RWPE2 (cell line): ENCODE data around the gene ARFGAP2.

Source experiments
- ATAC-seq: fragments of 200-7000 bp; cut with Tn5 transposase; 3 replicates; pipeline ENCODE4 v1.9.1; 2021; ENCODE audit warnings: low read depth
- DNase-seq: peaks from one replicate; pipeline ENCODE4 v3.0.0-alpha.2; 2020; ENCODE audit warnings: low spot score
- H3K27ac ChIP-seq: fragments of 450-650 bp; 2 replicates; pipeline ENCODE4 v1.5.1; 2017; ENCODE audit warnings: mild to moderate bottlenecking; ENCODE audit not compliant: poor library complexity, severe bottlenecking
- H3K27me3 ChIP-seq: fragments of 250-450 bp; sonication (Bioruptor Pico); 2 replicates; pipeline ENCODE4 v1.5.1; 2021; ENCODE audit warnings: mild to moderate bottlenecking, moderate library complexity; ENCODE audit not compliant: insufficient read depth, poor library complexity, severe bottlenecking
- H3K36me3 ChIP-seq: fragments of 250-450 bp; sonication (Bioruptor Pico); 2 replicates; pipeline ENCODE4 v1.5.1; 2020; ENCODE audit warnings: low read depth, mild to moderate bottlenecking, moderate library complexity
- H3K4me1 ChIP-seq: fragments of 250-450 bp; sonication (Bioruptor Pico); 2 replicates; pipeline ENCODE4 v1.5.1; 2021; ENCODE audit warnings: mild to moderate bottlenecking, moderate library complexity; ENCODE audit not compliant: insufficient read depth, poor library complexity, severe bottlenecking
- H3K4me3 ChIP-seq: fragments of 250-450 bp; sonication (Bioruptor Pico); 2 replicates; pipeline ENCODE4 v1.5.1; 2021; ENCODE audit warnings: mild to moderate bottlenecking, moderate library complexity; ENCODE audit not compliant: severe bottlenecking
- H3K9me3 ChIP-seq: fragments of 250-450 bp; sonication (Bioruptor Pico); 2 replicates; pipeline ENCODE4 v1.5.1; 2021; ENCODE audit warnings: mild to moderate bottlenecking, moderate library complexity; ENCODE audit not compliant: severe bottlenecking
- CTCF ChIP-seq: fragments of 450-650 bp; IDR thresholded peaks from one replicate; pipeline ENCODE4 v1.5.1; 2017; ENCODE audit warnings: mild to moderate bottlenecking, moderate library complexity; ENCODE audit not compliant: poor library complexity, severe bottlenecking

Gene ARFGAP2

GRCh38 chr11:47158242-47158641, 18.4 kb downstream of the ARFGAP2 start:
- DNase-seq (no peak), ATAC-seq (no peak)
- H3K27ac ChIP-seq = no peak overlapping the region
- TF ChIP-seq CTCF = no peak
- no peaks in the 10 kb centered on the region for H3K36me3 ChIP-seq
- no peaks in the 10 kb centered on the region for H3K27me3 ChIP-seq
- H3K4me1 ChIP-seq = no peaks in the 10 kb centered on the region
- no peaks in the 10 kb centered on the region for H3K9me3 ChIP-seq
- no peak overlapping the region for H3K4me3 ChIP-seq

GRCh38 chr11:47157805-47158204, 18.9 kb downstream of the ARFGAP2 start:
- TF ChIP-seq CTCF = no peak
- no peak overlapping the region for H3K27ac ChIP-seq
- no peaks in the 10 kb centered on the region for H3K27me3 ChIP-seq
- DNase-seq = no peak
- no peaks in the 10 kb centered on the region for H3K36me3 ChIP-seq
- no peak overlapping the region for H3K4me3 ChIP-seq
- H3K9me3 ChIP-seq = no peaks in the 10 kb centered on the region
- no peak for ATAC-seq
- no peaks in the 10 kb centered on the region for H3K4me1 ChIP-seq

GRCh38 chr11:47156951-47157350, 19.7 kb downstream of the ARFGAP2 start:
- no peak for TF ChIP-seq CTCF
- no peak for DNase-seq
- no peaks in the 10 kb centered on the region for H3K4me1 ChIP-seq
- H3K9me3 ChIP-seq = no peaks in the 10 kb centered on the region
- no peak overlapping the region for H3K4me3 ChIP-seq
- ATAC-seq = no peak
- no peak overlapping the region for H3K27ac ChIP-seq
- H3K27me3 ChIP-seq = no peaks in the 10 kb centered on the region
- no peaks in the 10 kb centered on the region for H3K36me3 ChIP-seq

DNA sequence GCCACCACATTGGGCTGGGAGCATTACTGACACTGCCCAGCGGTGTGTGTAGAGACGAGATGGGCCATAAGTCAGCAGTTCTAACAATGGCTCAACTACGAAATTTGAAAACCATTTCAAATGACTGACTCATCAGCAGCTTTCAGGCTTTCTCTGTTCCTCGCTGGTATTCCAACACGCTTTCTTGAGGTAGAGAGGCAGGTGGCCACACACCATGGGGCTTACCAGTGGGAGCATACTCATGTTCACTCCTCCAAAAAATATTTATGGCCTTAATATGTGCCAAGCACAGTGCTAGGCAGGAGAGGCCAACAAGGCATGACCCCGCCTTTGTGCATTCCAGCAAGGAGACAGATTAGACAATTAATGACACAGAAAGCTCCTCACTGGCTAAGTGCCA, 20.3 kb downstream of the ARFGAP2 start:
- DNase-seq = no peak
- Histone ChIP-seq H3K27me3 (no peaks in the 10 kb centered on the region), H3K4me1 (no peaks in the 10 kb centered on the region), H3K4me3 (no peak overlapping the region), H3K9me3 (no peaks in the 10 kb centered on the region), H3K36me3 (no peaks in the 10 kb centered on the region), H3K27ac (no peak overlapping the region)
- no peak for TF ChIP-seq CTCF
- no peak; the same call in 2 of the 3 replicates for ATAC-seq

DNA sequence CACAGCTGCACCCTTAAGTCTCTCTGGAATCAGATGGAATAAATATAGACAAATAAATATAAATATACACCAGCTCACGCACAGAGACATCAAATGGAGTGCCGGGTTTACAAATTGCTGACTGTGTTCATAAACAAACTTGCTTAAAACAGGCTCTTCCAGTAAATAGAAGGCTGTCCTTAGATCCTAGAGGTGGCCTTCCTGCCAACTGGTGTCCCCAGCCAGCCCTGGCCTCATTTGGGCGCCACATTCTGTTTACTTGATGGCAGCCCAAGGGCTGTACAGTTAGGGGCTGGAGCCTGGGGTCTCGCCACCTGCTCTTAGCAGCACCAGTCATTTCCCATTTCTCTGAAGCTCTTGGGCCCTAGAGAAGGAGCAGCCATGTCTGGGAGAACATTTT, 20.8 kb downstream of the ARFGAP2 start:
- Histone ChIP-seq H3K36me3 (no peaks in the 10 kb centered on the region), H3K27ac (no peak overlapping the region), H3K9me3 (no peaks in the 10 kb centered on the region), H3K27me3 (no peaks in the 10 kb centered on the region), H3K4me3 (no peak overlapping the region), H3K4me1 (no peaks in the 10 kb centered on the region)
- DNase-seq (no peak), ATAC-seq (no peak)
- TF ChIP-seq CTCF = no peak
